Stimulated activated CD8-positive, alpha-beta memory T cell treated with anti-CD3 and anti-CD28 coated beads, Interleukin-7, amount 100 ng/mL, for 24 hours (primary cell): Measurements from ENCODE around the gene OR2T11.
"Not testable (repeated sequence)": the region's sequence is repeated elsewhere in the genome, so short reads cannot be mapped to it uniquely, and the experiment has no call there.

Experiments used
- DNase-seq: peaks from one replicate; pipeline ENCODE4 v3.0.0-alpha.2; 2020; ENCODE audit warnings: low read depth

OR2T11 gene

GRCh38 chr1:248618878-248619277 lies 16.0 kb downstream of the OR2T11 start:
- peak; percentile 17 for DNase-seq

GRCh38 chr1:248618119-248618518 lies 16.8 kb downstream of the OR2T11 start:
- DNase-seq, result no peak

GRCh38 chr1:248613742-248614141 lies 21.1 kb downstream of the OR2T11 start:
- DNase-seq, result no peak

- DNase-seq, result no peak
Observed at GRCh38 chr1:248611883-248612414, 22.9 kb downstream of the OR2T11 start.

- no peak for DNase-seq
Observed at GRCh38 chr1:248610301-248610700, 24.6 kb downstream of the OR2T11 start.

- no peak for DNase-seq
Observed at GRCh38 chr1:248599396-248599795, 35.5 kb downstream of the OR2T11 start.

- DNase-seq, result no peak
Observed at GRCh38 chr1:248597589-248597988, 37.3 kb downstream of the OR2T11 start, which contains the start of gene OR2T10. Gene OR2T10, minus strand, starts transcription at chr1:248597700. Its CDS starts 3,932 bp downstream, at chr1:248593768.

GRCh38 chr1:248596615-248597014 lies 38.3 kb downstream of the OR2T11 start:
- DNase-seq, result no peak

- no peak for DNase-seq
Observed at GRCh38 chr1:248593226-248593625, 41.7 kb downstream of the OR2T11 start.

- no peak for DNase-seq
Observed at GRCh38 chr1:248592655-248593054, 42.2 kb downstream of the OR2T11 start.

- DNase-seq, result no peak
Observed at GRCh38 chr1:248590055-248590454, 44.8 kb downstream of the OR2T11 start.

- DNase-seq, result no peak
Observed at GRCh38 chr1:248589334-248589733, 45.6 kb downstream of the OR2T11 start.

GRCh38 chr1:248585266-248585665 lies 49.6 kb downstream of the OR2T11 start:
- no peak for DNase-seq

- no peak for DNase-seq
Observed at GRCh38 chr1:248576260-248576980, 58.5 kb downstream of the OR2T11 start.

- DNase-seq, result not testable (repeated sequence)
Observed at GRCh38 chr1:248574657-248575056, 60.2 kb downstream of the OR2T11 start, which contains the start of gene OR2T34. Gene OR2T34, minus strand, starts transcription at chr1:248574757. Its CDS starts 0 bp downstream, at chr1:248574757.

- DNase-seq, result not testable (repeated sequence)
Observed at GRCh38 chr1:248573856-248574255, 61.0 kb downstream of the OR2T11 start.
